Astrocyte (in vitro differentiated cells and primary cell): ENCODE measurements around the gene ENTPD7. TPM values are rescaled to one million over a fixed set of nuclear protein-coding genes. Genes with fewer than 3 reads are reported as not detected.

Experiments used
- DNase-seq: peaks from one replicate; pipeline ENCODE4 v3.0.0-alpha.2; 2010; ENCODE audit warnings: low read depth
- FAIRE-seq: peaks from 2 replicates; lab custom pipeline; 2011; peaks lifted over from hg19 to GRCh38; lab: Jason Lieb, UNC
- H2AFZ ChIP-seq: 2 replicates; pipeline ENCODE4 v1.6.0; 2012; ENCODE audit warnings: low read depth, low read length, inconsistent platforms
- H3K27ac ChIP-seq: 2 replicates; pipeline ENCODE4 v1.5.1; 2011; ENCODE audit warnings: low read depth, low read length, inconsistent platforms
- H3K27me3 ChIP-seq: 2 replicates; pipeline ENCODE4 v1.6.0; 2011; ENCODE audit warnings: low read length, inconsistent platforms; ENCODE audit not compliant: insufficient read depth
- H3K36me3 ChIP-seq: 2 replicates; pipeline ENCODE4 v1.5.1; 2011; ENCODE audit warnings: low read length, inconsistent platforms; ENCODE audit not compliant: insufficient read depth
- H3K4me1 ChIP-seq: 2 replicates; pipeline ENCODE4 v1.5.1; 2011; ENCODE audit warnings: low read length, inconsistent platforms; ENCODE audit not compliant: insufficient read depth
- H3K4me2 ChIP-seq: 2 replicates; pipeline ENCODE4 v1.6.0; 2012; ENCODE audit warnings: low read length, inconsistent platforms
- H3K4me3 ChIP-seq: 2 replicates; pipeline ENCODE4 v1.5.1; 2011; ENCODE audit warnings: low read depth, mild to moderate bottlenecking, low read length, inconsistent platforms; ENCODE audit not compliant: insufficient read depth
- H3K79me2 ChIP-seq: 2 replicates; pipeline ENCODE4 v1.6.0; 2012; ENCODE audit warnings: mild to moderate bottlenecking, low read length, inconsistent platforms; ENCODE audit not compliant: insufficient read depth
- H3K9ac ChIP-seq: 2 replicates; pipeline ENCODE4 v1.6.0; 2012; ENCODE audit warnings: mild to moderate bottlenecking, low read length, inconsistent platforms
- H3K9me3 ChIP-seq: 2 replicates; pipeline ENCODE4 v1.5.1; 2012; ENCODE audit warnings: low read depth, mild to moderate bottlenecking, low read length, inconsistent platforms; ENCODE audit not compliant: insufficient read depth
- H4K20me1 ChIP-seq: 2 replicates; pipeline ENCODE4 v1.6.0; 2012; ENCODE audit warnings: low read length, inconsistent platforms; ENCODE audit not compliant: insufficient read depth
- H3K27ac Mint-ChIP-seq: one replicate; pipeline ENCODE4 v1.8.0; 2021; ENCODE audit warnings: mild to moderate bottlenecking, mixed read lengths; ENCODE audit not compliant: unreplicated experiment
- H3K27me3 Mint-ChIP-seq: one replicate; pipeline ENCODE4 v1.8.0; 2021; ENCODE audit warnings: low read depth, mixed read lengths; ENCODE audit not compliant: unreplicated experiment
- H3K36me3 Mint-ChIP-seq: one replicate; pipeline ENCODE4 v1.8.0; 2021; ENCODE audit warnings: low read depth, mixed read lengths; ENCODE audit not compliant: unreplicated experiment
- H3K4me1 Mint-ChIP-seq: one replicate; pipeline ENCODE4 v1.8.0; 2021; ENCODE audit warnings: low read depth, mixed read lengths; ENCODE audit not compliant: unreplicated experiment
- H3K4me3 Mint-ChIP-seq: one replicate; pipeline ENCODE4 v1.8.0; 2021; ENCODE audit warnings: mild to moderate bottlenecking, moderate library complexity, mixed read lengths; ENCODE audit not compliant: unreplicated experiment
- H3K9me3 Mint-ChIP-seq: one replicate; pipeline ENCODE4 v1.8.0; 2021; ENCODE audit warnings: mild to moderate bottlenecking, mixed read lengths; ENCODE audit not compliant: unreplicated experiment
- CTCF ChIP-seq: IDR thresholded peaks from 2 replicates; pipeline ENCODE4 v1.5.1; 2011; ENCODE audit warnings: low read depth, mild to moderate bottlenecking, inconsistent platforms, low read length, moderate library complexity; ENCODE audit not compliant: insufficient read depth
- EZH2 ChIP-seq: IDR thresholded peaks from 2 replicates; pipeline ENCODE4 v1.6.1; 2012; ENCODE audit warnings: mild to moderate bottlenecking, low read length, inconsistent platforms; ENCODE audit not compliant: insufficient read depth
- total RNA-seq: library from RNA; stranded (reverse); gene quantifications from 2 replicates; pipeline ENCODE4 v1.2.1, GENCODE V29; 2021

Gene ENTPD7
- total RNA-seq, 1 donor from 2014 or later, result 21.6 TPM

GRCh38 chr10:99647601-99648151 lies 11.6 kb upstream of the ENTPD7 start:
- TF ChIP-seq CTCF (no peak), EZH2 (no peak)
- Histone ChIP-seq H3K4me1 (no peaks in the 10 kb centered on the region), H3K9ac (no peak overlapping the region), H3K4me2 (no peak overlapping the region), H4K20me1 (no peaks in the 10 kb centered on the region), H3K79me2 (no peaks in the 10 kb centered on the region), H3K36me3 (no peaks in the 10 kb centered on the region), H2AFZ (no peak overlapping the region), H3K27ac (no peak overlapping the region), H3K9me3 (no peaks in the 10 kb centered on the region), H3K27me3 (no peaks in the 10 kb centered on the region), H3K4me3 (no peak overlapping the region)
- Mint-ChIP-seq H3K4me1 (no peaks in the 10 kb centered on the region), H3K9me3 (peaks cover 40% of the 10 kb centered on the region), H3K36me3 (no peaks in the 10 kb centered on the region), H3K27me3 (peaks cover 6% of the 10 kb centered on the region), H3K27ac (no peak overlapping the region), H3K4me3 (no peak overlapping the region)
- FAIRE-seq (no peak), DNase-seq (no peak)

GRCh38 chr10:99648717-99649116 lies 10.6 kb upstream of the ENTPD7 start:
- no peak for FAIRE-seq
- no peaks in the 10 kb centered on the region for H3K9me3 ChIP-seq
- H3K4me1 ChIP-seq, result no peaks in the 10 kb centered on the region
- no peaks in the 10 kb centered on the region for H3K36me3 ChIP-seq
- no peaks in the 10 kb centered on the region for H3K27me3 ChIP-seq
- H2AFZ ChIP-seq, result no peak overlapping the region
- no peaks in the 10 kb centered on the region for H3K4me1 Mint-ChIP-seq
- peaks cover 6% of the 10 kb centered on the region for H3K27me3 Mint-ChIP-seq
- peaks cover 39% of the 10 kb centered on the region for H3K9me3 Mint-ChIP-seq
- H3K27ac ChIP-seq, result no peak overlapping the region
- no peak overlapping the region for H3K9ac ChIP-seq
- no peak for TF ChIP-seq CTCF
- no peak for TF ChIP-seq EZH2
- H3K4me2 ChIP-seq, result no peak overlapping the region
- H3K36me3 Mint-ChIP-seq, result no peaks in the 10 kb centered on the region
- no peaks in the 10 kb centered on the region for H4K20me1 ChIP-seq
- H3K4me3 ChIP-seq, result no peak overlapping the region
- DNase-seq, result no peak
- no peak overlapping the region for H3K27ac Mint-ChIP-seq
- no peak overlapping the region for H3K4me3 Mint-ChIP-seq
- no peaks in the 10 kb centered on the region for H3K79me2 ChIP-seq

DNA sequence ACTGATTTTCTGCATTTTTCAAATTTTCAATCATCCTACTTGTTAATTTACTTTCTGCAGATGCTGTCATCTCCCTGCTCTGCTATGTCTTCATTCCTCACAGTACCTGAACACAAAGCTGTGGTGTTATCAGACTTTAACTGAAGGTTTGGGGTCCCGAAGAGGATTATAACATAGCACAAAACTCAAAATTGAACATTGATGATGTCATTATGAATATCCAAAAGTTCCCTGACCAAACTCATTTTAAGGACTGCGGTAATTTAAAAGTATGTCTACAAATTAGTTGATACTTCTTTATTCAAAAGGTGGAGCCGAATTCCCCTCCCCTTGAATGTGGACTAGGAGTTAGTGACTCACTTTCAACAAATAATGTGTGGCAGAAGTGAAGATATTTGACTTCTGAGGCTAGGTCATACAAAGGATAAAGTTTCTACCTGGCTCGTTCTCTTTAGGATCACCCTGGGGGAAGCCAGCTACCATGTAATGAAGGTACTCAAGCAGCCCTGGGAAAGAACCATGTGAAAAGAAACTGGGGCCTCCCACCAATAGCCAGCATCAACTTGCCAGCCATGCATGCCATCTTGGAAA lies 6.4 kb upstream of the ENTPD7 start:
- TF ChIP-seq EZH2 (no peak), CTCF (no peak)
- no peak overlapping the region for H3K4me2 ChIP-seq
- FAIRE-seq (no peak), DNase-seq (no peak)
- no peaks in the 10 kb centered on the region for H3K79me2 ChIP-seq
- peaks cover 2% of the 10 kb centered on the region for H3K27me3 Mint-ChIP-seq
- H3K27ac Mint-ChIP-seq, result no peak overlapping the region
- no peaks in the 10 kb centered on the region for H3K36me3 Mint-ChIP-seq
- no peak overlapping the region for H3K27ac ChIP-seq
- peaks cover 8% of the 10 kb centered on the region for H3K9me3 Mint-ChIP-seq
- no peak overlapping the region for H3K9ac ChIP-seq
- H3K27me3 ChIP-seq, result no peaks in the 10 kb centered on the region
- H3K9me3 ChIP-seq, result no peaks in the 10 kb centered on the region
- no peak overlapping the region for H2AFZ ChIP-seq
- no peak overlapping the region for H3K4me3 Mint-ChIP-seq
- no peaks in the 10 kb centered on the region for H3K36me3 ChIP-seq
- H3K4me1 Mint-ChIP-seq, result no peaks in the 10 kb centered on the region
- no peak overlapping the region for H3K4me3 ChIP-seq
- no peaks in the 10 kb centered on the region for H3K4me1 ChIP-seq
- H4K20me1 ChIP-seq, result no peaks in the 10 kb centered on the region
